Psoas muscle (tissue), 8 donors: ENCODE measurements around the gene ZNF81. TPM values are rescaled to one million over a fixed set of nuclear protein-coding genes. Genes with fewer than 3 reads are reported as not detected.
"Not testable (repeated sequence)": the region's sequence is repeated elsewhere in the genome, so short reads cannot be mapped to it uniquely, and the experiment has no call there.

ENCODE experiments used
- ATAC-seq, 4 donors: fragments of 200-7000 bp; cut with Tn5 transposase; one replicate each; pipeline ENCODE4 v1.9.1; 2020; ENCODE audit warnings: moderate library complexity in 3 of 4, mild to moderate bottlenecking in 2 of 4
- DNase-seq, 2 donors: peaks; one replicate each; pipeline ENCODE4 v3.0.0-alpha.2; 2020
- H3K27ac ChIP-seq: fragments of 200-600 bp; one replicate; pipeline ENCODE4 v1.8.0; 2022
- H3K27me3 ChIP-seq, 3 donors: fragments of 200-600 bp in 1 of 3; one replicate each; pipeline versions ENCODE4 v1.6.1 to v1.8.0; 2013 to 2022; ENCODE audit warnings: low read length in 2 of 3, mild to moderate bottlenecking in 2 of 3, moderate library complexity in 1 of 3; ENCODE audit not compliant: insufficient read depth in 3 of 3
- H3K36me3 ChIP-seq, 2 donors: fragments of 200-600 bp in 1 of 2; one replicate each; pipeline versions ENCODE4 v1.6.1 to v1.8.0; 2013 to 2022; ENCODE audit warnings: low read depth in 1 of 2, mild to moderate bottlenecking in 1 of 2, moderate library complexity in 1 of 2; ENCODE audit not compliant: insufficient read depth in 1 of 2
- H3K4me1 ChIP-seq: fragments of 200-600 bp; one replicate; pipeline ENCODE4 v1.8.0; 2022
- H3K4me3 ChIP-seq: fragments of 200-600 bp; one replicate; pipeline ENCODE4 v1.8.0; 2022; ENCODE audit warnings: mild to moderate bottlenecking
- H3K9me3 ChIP-seq: fragments of 200-600 bp; one replicate; pipeline ENCODE4 v1.8.0; 2022
- WGBS, 3 donors: extraction: QIAGEN DNeasy Blood & Tissue Kit; methylation state at CpG; one replicate each; pipeline versions ENCODE4 v1.1.6 to v1.1.7; 2013; 5-methylcytosine and 5-hydroxymethylcytosine counted together
- intact Hi-C, 2 donors: fragments of 100-400 bp; cut with DNase I; formaldehyde crosslinking; loops; one replicate each; pipeline versions ENCODE4 v1.11.0 to v1.14.2; 2022
- polyA plus RNA-seq, 3 donors: library from polyadenylated mRNA; stranded (reverse); fragments of 200-250 nt; gene quantifications; one replicate each; pipeline ENCODE4 v1.2.3, GENCODE V29; 2013
- total RNA-seq, 4 donors: library from RNA; stranded (reverse); fragmentation: NEBNext Ultra II Directional in 2 of 4; extraction: Animal tissue kit (Norgen Biotek cat#: 25700) in 2 of 4; gene quantifications; one replicate each; pipeline versions ENCODE4 v1.2.1 to v1.2.4, GENCODE V29; 2021 to 2023
- TF ChIP-seq, protein P1 (sequence below): fragments of 200-600 bp; IDR thresholded peaks from one replicate; pipeline ENCODE4 v1.8.0; 2022; ENCODE audit warnings: antibody characterized with exemption
- donor health status: healthy with polysubstance abuse.
- donor health status: DM: no; HTN: no; CAD: no; lungs with moderate emphysema.
- donor health status: Bipolar disorder and iron deficiency.
- donor health status: healthy.
- donor health status: DM: yes; HTN: yes; CAD: no.
- donor health status: DM: no; HTN: no; CAD: no.
- donor health status: DM: no; HTN: no; CAD: no.
- donor health status: DM: yes; HTN: yes; CAD: no.

Gene ZNF81
- total and polyA plus RNA-seq, 7 donors, result 1.6 to 5.5 (median 3.3) TPM

DNA sequence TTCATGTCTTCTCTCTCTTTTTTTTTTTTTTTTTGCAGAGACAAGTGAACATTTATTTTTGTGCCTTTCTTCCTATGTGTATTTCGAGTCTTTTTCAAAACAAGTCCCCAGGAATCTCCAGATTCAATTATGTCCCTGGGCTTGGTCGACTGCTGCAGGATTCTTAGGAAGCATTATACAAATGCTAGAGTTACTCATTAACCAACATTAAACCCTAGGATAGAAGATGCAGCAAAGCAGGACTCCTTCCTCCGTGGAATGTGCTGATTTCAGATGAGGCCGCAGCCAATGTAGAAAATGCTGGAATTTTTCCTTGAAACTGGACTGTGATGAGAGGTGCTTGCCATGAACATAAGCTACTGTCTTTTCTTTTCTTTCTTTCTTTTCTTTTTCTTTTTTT is 3.4 kb downstream of the ZNF81 start:
- Histone ChIP-seq H3K27me3 (no peaks in the 10 kb centered on the region), H3K9me3 (peaks cover 3% of the 10 kb centered on the region), H3K4me3 (no peak overlapping the region), H3K4me1 (no peaks in the 10 kb centered on the region), H3K27ac (no peak overlapping the region), H3K36me3 (peaks cover 0 to 6% of the 10 kb centered on the region in 2 donors)
- DNase-seq (no peak), ATAC-seq (no peak)
- TF ChIP-seq, protein P1, sequence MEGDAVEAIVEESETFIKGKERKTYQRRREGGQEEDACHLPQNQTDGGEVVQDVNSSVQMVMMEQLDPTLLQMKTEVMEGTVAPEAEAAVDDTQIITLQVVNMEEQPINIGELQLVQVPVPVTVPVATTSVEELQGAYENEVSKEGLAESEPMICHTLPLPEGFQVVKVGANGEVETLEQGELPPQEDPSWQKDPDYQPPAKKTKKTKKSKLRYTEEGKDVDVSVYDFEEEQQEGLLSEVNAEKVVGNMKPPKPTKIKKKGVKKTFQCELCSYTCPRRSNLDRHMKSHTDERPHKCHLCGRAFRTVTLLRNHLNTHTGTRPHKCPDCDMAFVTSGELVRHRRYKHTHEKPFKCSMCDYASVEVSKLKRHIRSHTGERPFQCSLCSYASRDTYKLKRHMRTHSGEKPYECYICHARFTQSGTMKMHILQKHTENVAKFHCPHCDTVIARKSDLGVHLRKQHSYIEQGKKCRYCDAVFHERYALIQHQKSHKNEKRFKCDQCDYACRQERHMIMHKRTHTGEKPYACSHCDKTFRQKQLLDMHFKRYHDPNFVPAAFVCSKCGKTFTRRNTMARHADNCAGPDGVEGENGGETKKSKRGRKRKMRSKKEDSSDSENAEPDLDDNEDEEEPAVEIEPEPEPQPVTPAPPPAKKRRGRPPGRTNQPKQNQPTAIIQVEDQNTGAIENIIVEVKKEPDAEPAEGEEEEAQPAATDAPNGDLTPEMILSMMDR, result no peak
- 63 to 92% (median 85%) methylated on average over 4 of the region's 4 CpGs for WGBS, 3 donors
- intact Hi-C loops, result no loop called here

DNA sequence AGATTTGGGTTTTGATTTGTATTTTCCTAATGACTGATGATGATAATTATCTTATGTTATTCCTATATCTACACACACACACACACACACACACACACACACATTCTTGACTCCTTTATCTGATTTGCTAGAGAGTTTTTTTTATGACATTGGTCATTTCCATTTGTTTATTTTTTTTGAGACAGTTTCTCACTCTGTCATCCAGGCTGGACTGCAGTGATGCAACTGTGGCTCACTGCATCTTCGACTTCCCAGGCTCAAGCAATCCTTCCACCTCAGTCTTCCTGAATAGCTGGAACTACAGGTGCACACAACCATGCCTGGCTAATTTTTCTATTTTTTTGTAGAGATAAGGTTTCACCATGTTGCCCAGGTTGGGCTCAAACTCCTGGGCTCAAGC is 6.7 kb downstream of the ZNF81 start:
- no peak for DNase-seq
- no peak for ATAC-seq
- Histone ChIP-seq H3K4me1 (no peaks in the 10 kb centered on the region), H3K27ac (no peak overlapping the region), H3K4me3 (no peak overlapping the region), H3K9me3 (peaks cover 3% of the 10 kb centered on the region), H3K27me3 (no peaks in the 10 kb centered on the region), H3K36me3 (peaks cover 0 to 23% of the 10 kb centered on the region in 2 donors)
- WGBS, 3 donors, result 86 to 100% (median 93%) methylated on average over 1 of the region's 1 CpG
- intact Hi-C loops, result no loop called here
- TF ChIP-seq, protein P1, result no peak

DNA sequence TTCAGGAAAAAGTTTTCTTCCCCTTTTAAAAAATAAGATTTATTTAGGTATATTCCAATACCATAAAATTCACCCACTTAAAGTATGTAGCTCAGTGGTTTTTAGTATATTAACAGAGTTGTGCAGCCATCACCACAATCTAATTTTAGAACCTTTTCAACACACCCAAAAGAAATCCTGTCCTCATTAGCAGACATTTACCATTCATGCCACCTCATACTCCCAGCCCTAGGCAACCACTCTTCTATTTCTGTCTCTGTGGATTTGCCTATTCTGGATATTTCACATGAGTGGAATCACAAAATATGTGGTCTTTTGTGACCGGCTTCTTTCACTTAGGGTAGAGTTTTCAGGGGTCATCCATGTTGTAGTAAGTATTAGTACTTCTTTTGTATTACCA is 7.4 kb downstream of the ZNF81 start:
- no peak for ATAC-seq
- H3K27ac ChIP-seq, result no peak overlapping the region
- intact Hi-C loops, result no loop called here

DNA sequence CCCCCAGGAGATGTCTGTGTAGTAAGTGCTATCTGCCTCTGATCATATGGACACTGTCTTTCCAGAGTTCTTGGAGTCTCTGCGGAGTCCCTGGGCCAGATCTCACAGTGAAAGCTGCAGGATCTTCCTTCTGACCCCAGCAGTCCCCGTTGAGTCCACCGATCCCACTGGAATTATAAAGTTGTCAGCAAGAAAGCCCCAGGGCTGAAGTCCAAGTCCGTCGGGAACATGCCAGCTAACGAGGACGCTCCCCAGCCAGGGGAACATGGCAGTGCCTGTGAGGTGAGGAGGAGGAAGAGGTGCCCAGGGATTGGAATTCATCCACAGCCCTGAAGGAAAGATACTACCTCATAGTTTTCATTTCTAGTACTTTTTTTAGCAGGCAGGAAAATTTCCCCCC is 9.3 kb downstream of the ZNF81 start:
- ATAC-seq (no peak), DNase-seq (no peak)
- WGBS, 3 donors, result 31 to 52% (median 49%) methylated on average over 7 of the region's 7 CpGs

More for the DNA sequence above, 7.4 kb downstream of the ZNF81 start:
- TF ChIP-seq, protein P1, result no peak
- H3K36me3 ChIP-seq, result peaks cover 0 to 28% of the 10 kb centered on the region in 2 donors
- H3K9me3 ChIP-seq, result peaks cover 3% of the 10 kb centered on the region
- DNase-seq, result no peak
- no peaks in the 10 kb centered on the region for H3K27me3 ChIP-seq
- no peak overlapping the region for H3K4me3 ChIP-seq
- 88 to 98% (median 94%) methylated on average over 1 of the region's 1 CpG for WGBS, 3 donors
- H3K4me1 ChIP-seq, result no peaks in the 10 kb centered on the region

DNA sequence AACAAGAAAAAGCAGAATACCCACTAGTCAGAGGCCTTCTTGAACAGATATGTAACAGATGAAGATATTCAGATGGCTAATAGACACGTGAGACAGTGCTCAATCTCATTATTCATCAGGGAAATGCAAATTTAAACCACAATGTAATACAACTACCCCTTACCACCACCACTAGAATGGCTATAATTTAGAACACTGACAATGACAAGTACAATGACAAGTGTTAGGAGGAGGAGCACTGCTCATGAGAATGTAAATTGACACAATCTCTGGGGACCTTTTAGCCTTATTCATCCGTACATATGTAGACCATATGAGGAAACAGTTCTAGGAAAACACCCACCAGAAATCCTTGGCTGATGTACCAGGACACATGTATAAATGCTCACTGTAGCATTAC is 13.1 kb downstream of the ZNF81 start:
- H3K4me3 ChIP-seq, result no peak overlapping the region
- intact Hi-C loops, result loop anchor here in 1 of 2 donors (5.0 kb wide), 1 partner anchor 178 kb away; no protein-coding TSS in a partner anchor
- no peaks in the 10 kb centered on the region for H3K27me3 ChIP-seq
- H3K36me3 ChIP-seq, result peaks cover 0 to 32% of the 10 kb centered on the region in 2 donors
- no peaks in the 10 kb centered on the region for H3K4me1 ChIP-seq
- no peak overlapping the region for H3K27ac ChIP-seq
- DNase-seq (no peak), ATAC-seq (no peak)
- 41 to 64% (median 59%) methylated on average over 2 of the region's 2 CpGs for WGBS, 3 donors
- H3K9me3 ChIP-seq, result no peaks in the 10 kb centered on the region
- TF ChIP-seq, protein P1, result no peak

More for the DNA sequence above, 9.3 kb downstream of the ZNF81 start:
- Histone ChIP-seq H3K4me1 (no peaks in the 10 kb centered on the region), H3K27me3 (no peaks in the 10 kb centered on the region), H3K27ac (no peak overlapping the region), H3K36me3 (peaks cover 0 to 38% of the 10 kb centered on the region in 2 donors), H3K9me3 (peaks cover 3% of the 10 kb centered on the region), H3K4me3 (no peak overlapping the region)
- intact Hi-C loops, result no loop called here
- TF ChIP-seq, protein P1, result no peak

DNA sequence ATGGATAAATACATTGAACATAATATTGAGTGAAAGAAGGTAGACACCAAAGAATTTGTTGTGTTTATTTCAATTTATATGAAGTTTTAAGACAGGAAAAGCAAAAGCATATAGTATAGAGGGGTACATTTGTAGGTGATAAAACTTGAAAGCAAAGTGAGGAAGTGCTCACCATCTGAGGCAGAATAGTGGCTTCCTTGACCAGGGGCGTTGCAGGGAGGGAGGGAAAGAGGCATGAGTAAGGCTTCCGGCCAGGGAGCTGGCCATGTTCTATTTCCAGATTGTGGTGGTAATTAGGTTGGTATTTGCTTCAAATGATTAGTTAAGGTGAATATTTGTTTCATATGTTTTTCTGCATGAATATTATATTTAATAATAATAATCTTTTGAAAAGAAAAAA is 13.7 kb downstream of the ZNF81 start:
- H3K9me3 ChIP-seq, H3K27me3 ChIP-seq, ATAC-seq, H3K4me3 ChIP-seq, DNase-seq, H3K27ac ChIP-seq, H3K4me1 ChIP-seq: not testable (repeated sequence)
- WGBS, 3 donors, result no CpG with 5 or more reads among the region's 2 CpGs
- intact Hi-C loops, result loop anchor here in 1 of 2 donors (5.0 kb wide), 1 partner anchor 177 kb away; no protein-coding TSS in a partner anchor
- H3K36me3 ChIP-seq, result peaks cover 0 to 32% of the 10 kb centered on the region in 2 donors
